Measurements from ENCODE around the gene PSKH1.
A peak's percentile ranks its signal among the peaks of the same experiment; 100 is the strongest.
"Not testable (repeated sequence)": the region's sequence is repeated elsewhere in the genome, so short reads cannot be mapped to it uniquely, and the experiment has no call there.

Gene PSKH1

GRCh38 chr16:67858500-67858899 lies 34.6 kb upstream of the PSKH1 start:
- Histone ChIP-seq H3K27ac (peak overlapping the region; percentile 48 to 87), H3K4me3 (peak overlapping the region; percentile 7)
- DNase-seq (ENCODE audit: low spot score): no peak
- no peak for TF ChIP-seq CTCF (IDR thresholded peaks at IDR 0.05)

DNA sequence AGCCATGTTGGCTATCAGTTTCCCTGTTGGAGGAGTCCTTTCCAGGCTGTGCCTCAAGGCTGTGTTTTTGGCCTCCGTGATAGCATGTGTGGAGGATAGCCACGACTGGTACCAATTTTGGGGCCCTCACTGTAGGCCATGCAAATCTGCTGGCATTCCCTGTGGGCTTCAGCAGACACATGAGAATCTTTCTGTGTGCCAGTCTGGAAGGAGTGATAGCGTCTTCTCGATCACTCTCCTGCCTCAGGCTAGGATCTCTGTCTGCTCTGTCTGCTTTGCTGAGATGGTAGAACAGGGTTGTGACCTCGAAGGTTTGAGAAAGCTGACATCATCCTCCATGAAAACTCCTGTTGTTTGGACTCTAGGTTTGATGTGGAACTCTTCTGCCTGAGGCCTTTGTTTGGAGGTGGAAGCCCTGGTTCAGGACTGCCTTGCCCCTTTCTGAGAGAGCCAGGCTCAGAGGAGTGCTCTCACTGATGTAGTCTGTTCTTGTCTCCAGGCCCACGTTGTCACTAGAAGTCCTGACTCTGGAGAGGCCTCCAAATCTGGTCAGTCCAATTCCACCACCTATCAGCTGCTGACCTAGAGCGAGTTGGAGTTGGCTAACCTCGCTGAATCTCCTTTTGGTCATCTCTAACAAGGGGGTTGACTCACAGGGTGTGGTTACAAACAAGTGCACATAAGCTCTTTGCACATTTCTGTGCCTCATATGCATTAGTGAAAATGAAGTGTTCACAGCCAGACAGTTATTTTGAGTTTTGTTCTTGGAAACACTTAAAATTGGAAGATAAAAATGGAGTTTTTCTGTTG lies 32.3 kb upstream of the PSKH1 start:
- no peak for TF ChIP-seq CTCF (IDR thresholded peaks at IDR 0.05)
- H3K4me3 ChIP-seq: no peak overlapping the region
- H3K27ac ChIP-seq: peak overlapping the region in 1 of 2 donors; percentile 90
- no peak for DNase-seq (ENCODE audit: low spot score)

GRCh38 chr16:67861877-67862276 lies 31.2 kb upstream of the PSKH1 start:
- no peak for TF ChIP-seq CTCF (IDR thresholded peaks at IDR 0.05)
- Histone ChIP-seq H3K4me3 (no peak overlapping the region), H3K27ac (peak overlapping the region; percentile 85 to 90)
- DNase-seq (ENCODE audit: low spot score): no peak

DNA sequence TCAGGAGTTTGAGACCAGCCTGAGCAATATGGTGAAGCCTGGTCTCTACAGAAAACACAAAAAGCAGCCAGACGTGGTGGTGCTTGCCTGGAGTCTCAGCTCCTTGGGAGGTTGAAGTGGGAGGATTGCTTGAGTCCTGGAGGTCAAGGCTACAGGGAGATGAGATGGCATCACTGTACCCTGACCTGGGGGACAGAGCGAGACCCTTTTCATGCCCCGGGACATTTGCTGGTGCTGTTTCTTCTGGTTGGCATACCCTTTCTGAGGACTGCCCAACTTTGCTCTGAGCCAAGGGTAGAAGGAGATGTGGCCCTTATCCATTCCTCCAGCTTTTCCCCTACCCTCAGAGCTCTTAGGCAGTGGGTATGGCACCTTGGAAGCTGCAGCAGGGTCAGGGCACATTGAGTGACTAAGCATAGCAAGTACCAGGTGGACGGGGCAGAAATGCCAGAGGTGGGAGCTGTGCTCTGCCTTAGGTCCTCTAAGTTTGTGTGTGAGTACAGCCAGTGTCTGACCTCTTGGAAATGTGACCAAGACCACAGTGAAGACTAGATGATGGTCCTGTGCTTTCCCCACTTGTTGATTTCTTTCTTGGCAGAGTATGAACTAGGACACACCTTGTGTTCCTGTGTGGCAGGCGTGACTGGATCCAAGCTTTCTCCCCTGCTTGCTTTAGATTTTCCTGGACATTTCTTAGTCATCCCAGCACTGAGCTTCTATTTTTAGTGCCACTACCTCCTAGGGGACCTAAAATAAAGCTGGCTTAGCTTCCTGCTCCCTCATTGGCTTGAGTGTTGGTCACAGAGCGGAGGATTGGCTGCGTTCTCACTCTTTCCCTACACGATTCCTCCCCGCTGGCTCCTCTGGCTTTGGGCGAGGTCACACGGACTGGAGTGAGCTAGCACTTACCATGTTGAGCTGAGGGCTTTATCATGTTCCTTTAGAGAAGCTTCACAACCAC lies 30.2 kb upstream of the PSKH1 start:
- Histone ChIP-seq H3K27ac (peak overlapping the region; percentile 90), H3K4me3 (peak overlapping the region; percentile 41)
- no peak for TF ChIP-seq CTCF (IDR thresholded peaks at IDR 0.05)
- DNase-seq (ENCODE audit: low spot score): peak; percentile 93

DNA sequence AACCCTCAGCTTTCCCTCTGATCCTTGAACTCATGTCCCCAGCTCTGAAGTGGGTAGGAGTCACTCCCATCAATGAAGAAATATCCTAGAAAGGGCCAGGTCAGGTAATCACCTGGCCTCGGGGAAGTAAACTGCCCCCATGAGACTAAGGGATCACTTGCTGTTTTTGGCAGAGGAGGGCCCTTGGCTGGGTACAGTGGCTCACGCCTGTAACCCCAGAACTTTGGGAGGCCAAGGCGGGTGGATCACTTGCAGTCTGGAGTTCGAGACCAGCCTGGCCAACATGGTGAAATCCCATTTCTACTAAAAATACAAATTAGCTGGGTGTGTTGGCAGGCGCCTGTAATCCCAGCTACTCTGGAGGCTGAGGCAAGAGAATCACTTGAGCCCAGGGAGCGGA lies 29.0 kb upstream of the PSKH1 start:
- Histone ChIP-seq H3K27ac (peak overlapping the region; percentile 90), H3K4me3 (peak overlapping the region; percentile 29)
- not testable (repeated sequence) for DNase-seq (ENCODE audit: low spot score)

DNA sequence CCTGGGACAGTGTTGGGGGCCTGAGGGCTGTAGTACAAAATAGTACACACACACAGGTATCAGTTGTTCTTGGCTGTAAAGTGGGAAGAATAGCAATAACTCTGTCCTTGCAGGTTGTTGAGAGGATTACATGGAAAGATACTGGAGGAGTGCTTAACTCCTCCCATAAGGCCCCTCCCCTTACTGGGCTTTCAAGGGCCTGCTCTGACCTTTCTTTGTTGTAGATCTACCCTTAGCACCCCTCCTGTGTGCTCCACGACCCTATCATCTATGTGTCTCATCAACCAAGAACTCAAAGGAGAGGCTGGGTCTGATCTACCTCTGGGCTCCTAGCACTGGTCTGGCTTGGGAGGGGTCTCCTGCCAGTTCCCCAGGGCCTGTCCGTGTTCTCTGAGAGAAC lies 28.5 kb upstream of the PSKH1 start:
- no peak for TF ChIP-seq CTCF (IDR thresholded peaks at IDR 0.05)
- no peak for DNase-seq (ENCODE audit: low spot score)
- peak overlapping the region in 1 of 2 donors; percentile 3 for H3K27ac ChIP-seq
- no peak overlapping the region for H3K4me3 ChIP-seq

- no peak for TF ChIP-seq CTCF (IDR thresholded peaks at IDR 0.05)
- Histone ChIP-seq H3K27ac (peak overlapping the region in 1 of 2 donors; percentile 3), H3K4me3 (no peak overlapping the region)
- DNase-seq (ENCODE audit: low spot score): no peak
Observed at GRCh38 chr16:67865318-67865717, 27.7 kb upstream of the PSKH1 start.

Data from coronary artery (tissue), 2 donors.